ENCODE data around the gene OPN4. TPM values are rescaled to one million over a fixed set of nuclear protein-coding genes. Genes with fewer than 3 reads are reported as not detected.
"Not testable (repeated sequence)": the region's sequence is repeated elsewhere in the genome, so short reads cannot be mapped to it uniquely, and the experiment has no call there.

OPN4 gene
- total RNA-seq, 2 donors from 2014 or later, result 0.19 to 0.31 TPM

- no peak for DNase-seq (ENCODE audit: low spot score)
- H3K36me3 ChIP-seq, result no peaks in the 10 kb centered on the region
Measured at GRCh38 chr10:86613905-86614304, 40.4 kb upstream of the OPN4 start.

DNA sequence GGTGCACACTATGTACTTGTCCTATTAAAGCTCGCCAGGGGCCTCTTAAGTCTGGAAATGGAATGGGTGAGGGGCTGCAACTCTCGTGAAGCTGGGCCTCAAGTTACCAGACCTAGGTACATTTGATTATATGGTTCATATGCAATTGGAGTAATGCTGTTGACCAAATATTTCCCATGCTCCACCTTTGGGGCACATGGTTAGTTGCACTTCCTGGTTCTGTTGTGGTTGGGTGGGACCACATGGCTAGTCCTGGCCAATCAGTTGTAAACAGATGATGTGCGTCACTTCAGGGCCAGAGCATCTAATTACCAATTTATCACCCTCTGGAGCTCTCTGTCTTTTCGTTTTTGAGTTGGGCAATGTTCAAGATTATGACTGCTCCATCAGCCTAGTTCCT lies 39.5 kb upstream of the OPN4 start:
- H3K36me3 ChIP-seq, result no peaks in the 10 kb centered on the region
- no peaks in the 10 kb centered on the region for H3K27me3 ChIP-seq
- DNase-seq (ENCODE audit: low spot score), result no peak
- H3K9me3 ChIP-seq, result no peaks in the 10 kb centered on the region
- H3K4me1 ChIP-seq, result no peaks in the 10 kb centered on the region
- TF ChIP-seq, protein P1, sequence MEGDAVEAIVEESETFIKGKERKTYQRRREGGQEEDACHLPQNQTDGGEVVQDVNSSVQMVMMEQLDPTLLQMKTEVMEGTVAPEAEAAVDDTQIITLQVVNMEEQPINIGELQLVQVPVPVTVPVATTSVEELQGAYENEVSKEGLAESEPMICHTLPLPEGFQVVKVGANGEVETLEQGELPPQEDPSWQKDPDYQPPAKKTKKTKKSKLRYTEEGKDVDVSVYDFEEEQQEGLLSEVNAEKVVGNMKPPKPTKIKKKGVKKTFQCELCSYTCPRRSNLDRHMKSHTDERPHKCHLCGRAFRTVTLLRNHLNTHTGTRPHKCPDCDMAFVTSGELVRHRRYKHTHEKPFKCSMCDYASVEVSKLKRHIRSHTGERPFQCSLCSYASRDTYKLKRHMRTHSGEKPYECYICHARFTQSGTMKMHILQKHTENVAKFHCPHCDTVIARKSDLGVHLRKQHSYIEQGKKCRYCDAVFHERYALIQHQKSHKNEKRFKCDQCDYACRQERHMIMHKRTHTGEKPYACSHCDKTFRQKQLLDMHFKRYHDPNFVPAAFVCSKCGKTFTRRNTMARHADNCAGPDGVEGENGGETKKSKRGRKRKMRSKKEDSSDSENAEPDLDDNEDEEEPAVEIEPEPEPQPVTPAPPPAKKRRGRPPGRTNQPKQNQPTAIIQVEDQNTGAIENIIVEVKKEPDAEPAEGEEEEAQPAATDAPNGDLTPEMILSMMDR (IDR thresholded peaks at IDR 0.05), result no peak
- no peak overlapping the region for H3K4me3 ChIP-seq
- no peak overlapping the region for H3K27ac ChIP-seq

More at GRCh38 chr10:86613905-86614304, 40.4 kb upstream of the OPN4 start:
- H3K4me1 ChIP-seq, result no peaks in the 10 kb centered on the region
- H3K9me3 ChIP-seq, result no peaks in the 10 kb centered on the region
- H3K27ac ChIP-seq, result no peak overlapping the region
- no peak overlapping the region for H3K4me3 ChIP-seq
- TF ChIP-seq, protein P1 (IDR thresholded peaks at IDR 0.05), result no peak
- H3K27me3 ChIP-seq, result no peaks in the 10 kb centered on the region

GRCh38 chr10:86617278-86617677 lies 37.1 kb upstream of the OPN4 start:
- H3K27ac ChIP-seq; H3K9me3 ChIP-seq; H3K36me3 ChIP-seq; H3K4me3 ChIP-seq; DNase-seq (ENCODE audit: low spot score); H3K4me1 ChIP-seq; H3K27me3 ChIP-seq: not testable (repeated sequence)

GRCh38 chr10:86628311-86628710 lies 26.0 kb upstream of the OPN4 start:
- H3K36me3 ChIP-seq, result no peaks in the 10 kb centered on the region
- no peak overlapping the region for H3K27ac ChIP-seq
- H3K4me1 ChIP-seq, result peaks cover 0 to 18% of the 10 kb centered on the region in 2 donors
- DNase-seq (ENCODE audit: low spot score), result no peak
- no peaks in the 10 kb centered on the region for H3K27me3 ChIP-seq
- H3K4me3 ChIP-seq, result no peak overlapping the region
- TF ChIP-seq, protein P1 (IDR thresholded peaks at IDR 0.05), result no peak
- H3K9me3 ChIP-seq, result no peaks in the 10 kb centered on the region

GRCh38 chr10:86630079-86630478 lies 24.3 kb upstream of the OPN4 start:
- Histone ChIP-seq H3K27me3 (no peaks in the 10 kb centered on the region), H3K9me3 (no peaks in the 10 kb centered on the region), H3K27ac (peak overlapping the region in 1 of 2 donors; percentile 61), H3K4me1 (peaks cover 0 to 18% of the 10 kb centered on the region in 2 donors), H3K36me3 (no peaks in the 10 kb centered on the region), H3K4me3 (no peak overlapping the region)
- no peak for DNase-seq (ENCODE audit: low spot score)
- TF ChIP-seq, protein P1 (IDR thresholded peaks at IDR 0.05), result no peak

- TF ChIP-seq, protein P1 (IDR thresholded peaks at IDR 0.05), result peak; percentile 23 to 53
- H3K4me1 ChIP-seq, result peaks cover 0 to 18% of the 10 kb centered on the region in 2 donors
- H3K4me3 ChIP-seq, result peak overlapping the region; percentile 15 to 44
- H3K27ac ChIP-seq, result peak overlapping the region; percentile 35 to 62
- no peaks in the 10 kb centered on the region for H3K9me3 ChIP-seq
- no peaks in the 10 kb centered on the region for H3K27me3 ChIP-seq
- H3K36me3 ChIP-seq, result no peaks in the 10 kb centered on the region
- DNase-seq (ENCODE audit: low spot score), result no peak
Measured at GRCh38 chr10:86632009-86632800, 22.1 kb upstream of the OPN4 start.

All from right atrium auricular region (tissue), 2 donors.